Sigmoid colon (tissue), 7 donors: Measurements from ENCODE around the gene RPS28. TPM values are rescaled to one million over a fixed set of nuclear protein-coding genes. Genes with fewer than 3 reads are reported as not detected.

ENCODE experiments used
- DNase-seq: peaks from one replicate; pipeline ENCODE4 v3.0.0-alpha.2; 2019
- H3K27ac ChIP-seq, 4 donors: fragments of 200-600 bp; sonication (generic); one replicate each; pipeline ENCODE4 v1.5.1; 2016 to 2019; ENCODE audit warnings: mild to moderate bottlenecking in 1 of 4
- H3K27me3 ChIP-seq, 3 donors: fragments of 200-600 bp; sonication (generic); one replicate each; pipeline ENCODE4 v1.5.1; 2019; ENCODE audit warnings: mild to moderate bottlenecking in 1 of 3
- H3K36me3 ChIP-seq, 4 donors: fragments of 200-600 bp; sonication (generic); one replicate each; pipeline ENCODE4 v1.5.1; 2016 to 2019
- H3K4me1 ChIP-seq, 4 donors: fragments of 200-600 bp; sonication (generic); one replicate each; pipeline ENCODE4 v1.5.1; 2017 to 2019
- H3K4me3 ChIP-seq, 4 donors: fragments of 200-600 bp; sonication (generic); one replicate each; pipeline ENCODE4 v1.5.1; 2017 to 2019; ENCODE audit warnings: mild to moderate bottlenecking in 2 of 4, moderate library complexity in 1 of 4
- H3K9me3 ChIP-seq, 4 donors: fragments of 200-600 bp in 3 of 4; sonication (generic) in 3 of 4; one replicate each; pipeline versions ENCODE4 v1.5.1 to v1.6.1; 2013 to 2019
- EP300 ChIP-seq, 4 donors: sonication (generic); formaldehyde crosslinking; IDR thresholded peaks; one replicate each; pipeline ENCODE4 v1.6.1; 2017; ENCODE audit warnings: antibody characterized with exemption in 4 of 4
- POLR2A ChIP-seq, 2 donors: fragments of 450-650 bp; IDR thresholded peaks; one replicate each; pipeline ENCODE4 v1.6.1; 2016; ENCODE audit warnings: antibody characterized with exemption in 2 of 2, mild to moderate bottlenecking in 2 of 2, moderate library complexity in 2 of 2
- POLR2AphosphoS5 ChIP-seq, 4 donors: sonication (generic); formaldehyde crosslinking; IDR thresholded peaks; one replicate each; pipeline ENCODE4 v1.6.1; 2017; ENCODE audit warnings: antibody characterized with exemption in 4 of 4
- WGBS, 2 donors: extraction: QIAGEN DNeasy Blood & Tissue Kit; methylation state at CpG; one replicate each; pipeline ENCODE4 v1.1.7; 2013; 5-methylcytosine and 5-hydroxymethylcytosine counted together
- intact Hi-C: fragments of 100-400 bp; cut with DNase I; formaldehyde crosslinking; loops from one replicate; pipeline ENCODE4 v1.15.1; 2023
- polyA plus RNA-seq, 3 donors: library from polyadenylated mRNA; stranded (reverse); fragments of 200-250 nt; gene quantifications; one replicate each; pipeline ENCODE4 v1.2.3, GENCODE V29; 2013
- total RNA-seq, 4 donors: library from RNA; depleted of rRNA; stranded (reverse); fragments of >200 nt; gene quantifications; one replicate each; pipeline ENCODE4 v1.1.0, GENCODE V29; 2016
- TF ChIP-seq, protein P1 (sequence below), 4 experiments: fragments of 450-650 bp in 3 of 4; fragments of 200-600 bp in 1 of 4; IDR thresholded peaks; one replicate each; pipeline ENCODE4 v1.5.1; 2016 to 2019; ENCODE audit warnings: antibody characterized with exemption in 4 of 4, mild to moderate bottlenecking in 3 of 4, moderate library complexity in 2 of 4
- donor health status: healthy with polysubstance abuse.
- donor health status: Bipolar disorder and iron deficiency.
- donor health status: healthy.

Gene RPS28
- total and polyA plus RNA-seq, 7 donors, result 244 to 938 (median 574) TPM

DNA sequence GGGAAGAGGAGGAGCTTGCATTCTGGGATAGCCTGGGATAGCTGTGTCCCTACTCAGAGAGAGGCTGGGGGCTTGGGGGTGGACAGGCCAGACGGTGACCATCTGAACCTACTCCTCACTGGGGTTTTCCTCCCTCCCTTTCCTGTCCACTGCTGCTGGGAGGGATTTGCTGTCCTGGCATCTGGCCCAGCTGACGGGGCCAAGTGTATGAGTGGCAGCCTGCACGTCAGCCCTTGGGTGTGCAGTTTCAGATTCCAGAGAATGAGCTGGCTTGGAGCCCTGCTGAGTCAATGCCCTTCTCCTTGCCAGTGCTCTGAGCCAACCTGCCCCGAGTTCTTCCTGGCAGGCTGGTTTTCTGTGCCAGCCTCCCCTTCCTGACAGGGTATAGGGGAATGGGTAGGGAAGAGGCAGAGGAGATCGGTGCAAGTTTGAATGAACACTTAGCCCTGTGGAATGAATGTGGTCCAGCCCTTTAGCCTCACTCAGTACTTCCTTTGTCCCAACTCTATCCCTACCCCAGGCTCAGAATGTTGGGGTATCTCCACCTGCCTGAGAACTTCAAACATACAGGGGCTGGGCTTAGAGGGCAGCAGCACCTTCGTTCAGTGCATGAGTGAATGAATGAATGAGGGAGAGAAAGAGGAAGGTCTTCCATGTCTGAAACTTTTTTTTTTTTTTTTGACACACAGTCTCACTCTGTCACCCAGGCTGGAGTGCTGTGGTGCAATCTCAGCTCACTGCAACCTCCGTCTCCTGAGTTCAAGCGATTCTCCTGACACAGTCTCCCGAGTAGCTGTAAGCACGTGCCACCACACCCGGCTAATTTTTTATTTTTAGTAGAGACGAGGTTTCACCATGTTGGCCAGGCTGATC is 40.9 kb downstream of the RPS28 start:
- no peaks in the 10 kb centered on the region for H3K36me3 ChIP-seq
- intact Hi-C loops, result loop anchor here (1.0 to 10.0 kb wide), 2 partner anchors 28 to 437 kb away; partner anchors contain the start of genes CTXN1, RAB11B and SNAPC2
- peak; percentile 99 for DNase-seq
- peak overlapping the region in 1 of 4 donors; percentile 3 for H3K4me3 ChIP-seq
- H3K27me3 ChIP-seq, result peaks cover 0 to 8% (median 0%) of the 10 kb centered on the region in 3 donors
- peak overlapping the region; percentile 79 to 90 (median 82) for H3K27ac ChIP-seq
- TF ChIP-seq POLR2A (IDR thresholded peaks at IDR 0.05), result no peak
- TF ChIP-seq POLR2AphosphoS5 (IDR thresholded peaks at IDR 0.05), result peak; percentile 76 to 95 (median 84)
- peak in 3 of 4 donors; percentile 18 to 88 (median 77) for TF ChIP-seq EP300 (IDR thresholded peaks at IDR 0.05)
- TF ChIP-seq, protein P1, sequence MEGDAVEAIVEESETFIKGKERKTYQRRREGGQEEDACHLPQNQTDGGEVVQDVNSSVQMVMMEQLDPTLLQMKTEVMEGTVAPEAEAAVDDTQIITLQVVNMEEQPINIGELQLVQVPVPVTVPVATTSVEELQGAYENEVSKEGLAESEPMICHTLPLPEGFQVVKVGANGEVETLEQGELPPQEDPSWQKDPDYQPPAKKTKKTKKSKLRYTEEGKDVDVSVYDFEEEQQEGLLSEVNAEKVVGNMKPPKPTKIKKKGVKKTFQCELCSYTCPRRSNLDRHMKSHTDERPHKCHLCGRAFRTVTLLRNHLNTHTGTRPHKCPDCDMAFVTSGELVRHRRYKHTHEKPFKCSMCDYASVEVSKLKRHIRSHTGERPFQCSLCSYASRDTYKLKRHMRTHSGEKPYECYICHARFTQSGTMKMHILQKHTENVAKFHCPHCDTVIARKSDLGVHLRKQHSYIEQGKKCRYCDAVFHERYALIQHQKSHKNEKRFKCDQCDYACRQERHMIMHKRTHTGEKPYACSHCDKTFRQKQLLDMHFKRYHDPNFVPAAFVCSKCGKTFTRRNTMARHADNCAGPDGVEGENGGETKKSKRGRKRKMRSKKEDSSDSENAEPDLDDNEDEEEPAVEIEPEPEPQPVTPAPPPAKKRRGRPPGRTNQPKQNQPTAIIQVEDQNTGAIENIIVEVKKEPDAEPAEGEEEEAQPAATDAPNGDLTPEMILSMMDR (IDR thresholded peaks at IDR 0.05), result no peak
- no peaks in the 10 kb centered on the region for H3K9me3 ChIP-seq
- 10 to 53% methylated on average over 12 of the region's 12 CpGs for WGBS, 2 donors
- peaks cover 0 to 61% (median 51%) of the 10 kb centered on the region in 4 donors for H3K4me1 ChIP-seq

DNA sequence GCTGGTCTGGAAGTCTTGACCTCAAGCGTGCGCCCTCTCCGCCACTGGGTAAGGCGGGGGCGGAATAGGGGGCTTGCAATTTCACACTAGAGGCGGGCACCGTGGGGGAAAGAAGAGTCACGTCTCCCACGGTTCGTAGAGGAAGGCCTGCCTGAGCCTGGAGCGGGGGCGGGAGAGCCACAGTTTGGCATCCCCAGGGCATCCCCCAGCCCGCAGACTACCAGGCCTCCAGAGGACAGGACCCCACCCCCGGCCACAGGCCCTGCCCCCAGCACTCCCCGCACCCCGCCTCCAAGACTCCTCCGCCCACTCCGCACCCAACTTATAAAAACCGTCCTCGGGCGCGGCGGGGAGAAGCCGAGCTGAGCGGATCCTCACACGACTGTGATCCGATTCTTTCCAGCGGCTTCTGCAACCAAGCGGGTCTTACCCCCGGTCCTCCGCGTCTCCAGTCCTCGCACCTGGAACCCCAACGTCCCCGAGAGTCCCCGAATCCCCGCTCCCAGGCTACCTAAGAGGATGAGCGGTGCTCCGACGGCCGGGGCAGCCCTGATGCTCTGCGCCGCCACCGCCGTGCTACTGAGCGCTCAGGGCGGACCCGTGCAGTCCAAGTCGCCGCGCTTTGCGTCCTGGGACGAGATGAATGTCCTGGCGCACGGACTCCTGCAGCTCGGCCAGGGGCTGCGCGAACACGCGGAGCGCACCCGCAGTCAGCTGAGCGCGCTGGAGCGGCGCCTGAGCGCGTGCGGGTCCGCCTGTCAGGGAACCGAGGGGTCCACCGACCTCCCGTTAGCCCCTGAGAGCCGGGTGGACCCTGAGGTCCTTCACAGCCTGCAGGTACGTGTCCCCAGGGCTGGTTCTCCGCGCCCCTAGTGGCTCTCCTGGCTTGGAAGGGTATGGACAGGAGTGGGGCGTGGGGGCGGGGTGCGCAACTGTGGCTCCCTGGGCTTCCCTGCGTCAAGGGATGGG is 42.8 kb downstream of the RPS28 start, which contains the start of gene ANGPTL4:
TSS of gene ANGPTL4 (plus strand) at position 353 of the 969 bp plus-strand sequence. CDS start at position 520, 167 bp downstream.
- TF ChIP-seq POLR2A (IDR thresholded peaks at IDR 0.05) (peak; percentile 35 to 40), EP300 (IDR thresholded peaks at IDR 0.05) (no peak), POLR2AphosphoS5 (IDR thresholded peaks at IDR 0.05) (peak; percentile 76 to 94 (median 88))
- TF ChIP-seq, protein P1 (IDR thresholded peaks at IDR 0.05), result peak in 2 of 4 experiments; percentile 14 to 29
- 2% methylated on average over 81 of the region's 81 CpGs for WGBS, 2 donors
- DNase-seq, result peak; percentile 94
- Histone ChIP-seq H3K27me3 (peaks cover 0 to 8% (median 0%) of the 10 kb centered on the region in 3 donors), H3K27ac (peak within 1 kb of the TSS; percentile 79 to 90 (median 82)), H3K36me3 (no peaks in the 10 kb centered on the region), H3K4me3 (peak within 1 kb of the TSS; percentile 53 to 66 (median 60)), H3K4me1 (peaks cover 0 to 81% (median 67%) of the 10 kb centered on the region in 4 donors), H3K9me3 (no peaks in the 10 kb centered on the region)
- intact Hi-C loops, result loop anchor here (10.0 kb wide), 1 partner anchor 439 kb away; the partner anchor contains the start of genes CTXN1 and SNAPC2

DNA sequence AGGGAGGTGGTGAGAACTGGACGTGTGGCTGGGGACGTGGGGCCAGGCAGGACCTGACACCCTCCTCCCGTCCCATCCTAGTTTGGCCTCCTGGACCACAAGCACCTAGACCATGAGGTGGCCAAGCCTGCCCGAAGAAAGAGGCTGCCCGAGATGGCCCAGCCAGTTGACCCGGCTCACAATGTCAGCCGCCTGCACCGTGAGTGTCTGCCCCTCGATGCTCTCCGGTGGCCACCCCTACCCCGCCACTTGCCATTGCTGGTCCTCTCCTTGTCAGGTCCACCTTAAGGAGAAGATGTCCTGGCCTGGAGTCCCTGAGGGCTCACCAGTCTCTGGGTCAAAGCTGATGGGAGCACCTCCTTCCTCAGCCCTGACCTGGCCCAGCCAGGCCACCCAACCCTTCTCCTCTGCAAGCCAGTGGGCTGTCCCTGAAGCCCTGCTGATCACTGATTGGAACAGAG is 44.9 kb downstream of the RPS28 start:
- TF ChIP-seq EP300 (IDR thresholded peaks at IDR 0.05) (no peak), POLR2AphosphoS5 (IDR thresholded peaks at IDR 0.05) (no peak), POLR2A (IDR thresholded peaks at IDR 0.05) (no peak)
- TF ChIP-seq, protein P1 (IDR thresholded peaks at IDR 0.05), result no peak

DNA sequence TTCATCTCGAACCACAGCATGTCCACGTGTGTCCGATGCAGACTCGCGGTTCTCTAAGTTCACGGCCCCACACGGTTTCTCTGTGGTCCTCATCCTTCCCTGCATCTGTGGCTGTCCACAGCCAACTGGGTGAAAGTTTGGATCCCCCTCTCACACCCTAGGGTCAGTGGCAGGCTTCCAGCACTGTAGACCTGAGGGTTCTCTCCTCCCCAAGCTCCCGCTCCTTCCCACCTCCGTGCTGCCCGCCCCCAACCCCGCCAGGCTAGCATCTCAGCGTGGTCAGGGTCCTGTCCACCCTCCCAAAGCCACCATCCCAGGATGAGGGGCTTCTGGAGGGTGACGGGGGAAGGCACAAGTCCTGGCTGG is 45.6 kb downstream of the RPS28 start:
- H3K27me3 ChIP-seq, result peaks cover 0 to 8% (median 0%) of the 10 kb centered on the region in 3 donors
- peaks cover 0 to 7% (median 6%) of the 10 kb centered on the region in 4 donors for H3K36me3 ChIP-seq
- H3K4me3 ChIP-seq, result peak overlapping the region in 3 of 4 donors; percentile 1 to 36 (median 17)
- intact Hi-C loops, result loop anchor here (10.0 kb wide), 1 partner anchor 442 kb away; the partner anchor contains the start of genes CTXN1 and SNAPC2
- WGBS, 2 donors, result 63 to 67% methylated on average over 13 of the region's 13 CpGs
- no peaks in the 10 kb centered on the region for H3K9me3 ChIP-seq
- H3K4me1 ChIP-seq, result peaks cover 0 to 71% (median 59%) of the 10 kb centered on the region in 4 donors
- peak overlapping the region; percentile 36 to 90 (median 78) for H3K27ac ChIP-seq
- DNase-seq, result peak; percentile 87
- TF ChIP-seq POLR2A (IDR thresholded peaks at IDR 0.05) (no peak), POLR2AphosphoS5 (IDR thresholded peaks at IDR 0.05) (no peak), EP300 (IDR thresholded peaks at IDR 0.05) (no peak)
- TF ChIP-seq, protein P1 (IDR thresholded peaks at IDR 0.05), result no peak

More for the DNA sequence above, 44.9 kb downstream of the RPS28 start:
- Histone ChIP-seq H3K36me3 (peaks cover 0 to 6% (median 4%) of the 10 kb centered on the region in 4 donors), H3K4me3 (no peak overlapping the region), H3K27ac (peak overlapping the region in 3 of 4 donors; percentile 76 to 90 (median 81)), H3K27me3 (peaks cover 0 to 8% (median 0%) of the 10 kb centered on the region in 3 donors), H3K9me3 (no peaks in the 10 kb centered on the region), H3K4me1 (peaks cover 0 to 79% (median 66%) of the 10 kb centered on the region in 4 donors)
- WGBS, 2 donors, result 93 to 94% methylated on average over 11 of the region's 11 CpGs
- intact Hi-C loops, result loop anchor here (10.0 kb wide), 1 partner anchor 441 kb away; the partner anchor contains the start of genes CTXN1 and SNAPC2
- DNase-seq, result no peak
